Measurements from ENCODE around the gene CREB3L1.

GRCh38 chr11:46327829-46328228 lies 50.4 kb downstream of the CREB3L1 start:
- TF ChIP-seq RAD21 (IDR thresholded peaks at IDR 0.05; ENCODE audit: low read depth), result no peak
- TF ChIP-seq ZBTB7A (IDR thresholded peaks at IDR 0.05; ENCODE audit: low read depth), result no peak
- no peak for TF ChIP-seq TAF1 (IDR thresholded peaks at IDR 0.05; ENCODE audit: low read depth)
- TF ChIP-seq REST (IDR thresholded peaks at IDR 0.05; ENCODE audit: low read depth), result no peak
- no peak for TF ChIP-seq EP300 (IDR thresholded peaks at IDR 0.05; ENCODE audit: borderline replicate concordance)
- TF ChIP-seq YY1 (IDR thresholded peaks at IDR 0.05; ENCODE audit: low read depth), result no peak
- no peak for TF ChIP-seq TEAD4 (IDR thresholded peaks at IDR 0.05)
- TF ChIP-seq MAX (IDR thresholded peaks at IDR 0.05), result no peak
- no peak for TF ChIP-seq USF1 (IDR thresholded peaks at IDR 0.05)
- no peak for TF ChIP-seq TCF12 (IDR thresholded peaks at IDR 0.05; ENCODE audit: low read depth)
- no peak for TF ChIP-seq NFIC (IDR thresholded peaks at IDR 0.05)
